Measurements from ENCODE around the gene COMT. TPM values are rescaled to one million over a fixed set of nuclear protein-coding genes. Genes with fewer than 3 reads are reported as not detected.

The COMT gene
- total RNA-seq, 3 donors from 2014 or later (not counting 1 experiment from before 2014, with no cell fraction given) = 37.5 to 56.2 (median 38.2) TPM

DNA sequence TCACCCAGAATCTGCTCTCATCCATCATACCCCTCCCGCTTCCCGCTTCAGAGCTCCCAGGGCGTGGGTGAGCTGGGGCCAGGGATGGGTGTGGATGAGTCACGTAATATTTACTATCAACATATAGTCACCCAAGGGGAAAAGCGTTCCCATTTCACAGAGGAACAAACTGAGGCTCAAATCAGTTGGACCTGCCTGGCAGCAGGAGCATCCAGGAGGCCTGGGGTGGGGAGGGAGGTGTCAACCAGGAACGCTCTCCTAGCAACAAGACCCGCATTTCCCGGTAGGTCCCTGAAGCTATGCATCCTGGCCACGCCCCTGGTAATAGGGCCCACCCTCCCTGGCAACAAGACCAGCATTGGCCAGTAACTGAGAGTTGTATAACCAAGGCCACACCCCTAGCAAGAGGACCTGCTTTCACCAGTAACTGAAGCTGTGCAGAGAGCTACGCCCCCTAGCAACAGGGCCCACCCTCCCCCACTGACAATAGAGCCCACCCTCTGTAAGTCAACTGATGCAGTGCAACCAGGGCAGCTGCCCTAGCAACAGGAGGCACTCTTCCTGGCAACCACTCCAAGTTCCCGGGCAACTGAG is 32.8 kb downstream of the COMT start:
- no peaks in the 10 kb centered on the region for H3K36me3 Mint-ChIP-seq
- peaks cover 40 to 53% of the 10 kb centered on the region in 2 donors for H3K4me1 Mint-ChIP-seq
- H3K27ac Mint-ChIP-seq = peak overlapping the region; percentile 91 to 92
- 35% methylated on average over 8 of the region's 11 CpGs for WGBS (ENCODE audit: insufficient coverage)
- no peak overlapping the region for H3K4me3 Mint-ChIP-seq
- TF ChIP-seq, protein P1, sequence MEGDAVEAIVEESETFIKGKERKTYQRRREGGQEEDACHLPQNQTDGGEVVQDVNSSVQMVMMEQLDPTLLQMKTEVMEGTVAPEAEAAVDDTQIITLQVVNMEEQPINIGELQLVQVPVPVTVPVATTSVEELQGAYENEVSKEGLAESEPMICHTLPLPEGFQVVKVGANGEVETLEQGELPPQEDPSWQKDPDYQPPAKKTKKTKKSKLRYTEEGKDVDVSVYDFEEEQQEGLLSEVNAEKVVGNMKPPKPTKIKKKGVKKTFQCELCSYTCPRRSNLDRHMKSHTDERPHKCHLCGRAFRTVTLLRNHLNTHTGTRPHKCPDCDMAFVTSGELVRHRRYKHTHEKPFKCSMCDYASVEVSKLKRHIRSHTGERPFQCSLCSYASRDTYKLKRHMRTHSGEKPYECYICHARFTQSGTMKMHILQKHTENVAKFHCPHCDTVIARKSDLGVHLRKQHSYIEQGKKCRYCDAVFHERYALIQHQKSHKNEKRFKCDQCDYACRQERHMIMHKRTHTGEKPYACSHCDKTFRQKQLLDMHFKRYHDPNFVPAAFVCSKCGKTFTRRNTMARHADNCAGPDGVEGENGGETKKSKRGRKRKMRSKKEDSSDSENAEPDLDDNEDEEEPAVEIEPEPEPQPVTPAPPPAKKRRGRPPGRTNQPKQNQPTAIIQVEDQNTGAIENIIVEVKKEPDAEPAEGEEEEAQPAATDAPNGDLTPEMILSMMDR (IDR thresholded peaks at IDR 0.05) = no peak
- peak; percentile 66 to 70 (median 68) for ATAC-seq
- Histone ChIP-seq H3K27me3 (ENCODE audit: control insufficient read depth, insufficient read depth, low read length) (no peaks in the 10 kb centered on the region), H3K36me3 (ENCODE audit: control insufficient read depth, insufficient read depth, low read length) (peaks cover 12% of the 10 kb centered on the region), H3K27ac (ENCODE audit: low read length) (peak overlapping the region; percentile 63), H3K9me3 (ENCODE audit: control insufficient read depth, insufficient read depth, low read length) (no peaks in the 10 kb centered on the region), H3K4me3 (ENCODE audit: low read length) (no peak overlapping the region), H3K4me1 (ENCODE audit: control insufficient read depth, insufficient read depth, low read length) (peaks cover 64% of the 10 kb centered on the region)
- H3K27me3 Mint-ChIP-seq (ENCODE audit: low read depth in 2 of 2) = no peaks in the 10 kb centered on the region
- H3K9me3 Mint-ChIP-seq = no peaks in the 10 kb centered on the region
- DNase-seq = peak; percentile 42 to 51
- intact Hi-C loops (cut with micrococcal nuclease) = loop anchor here (5.0 kb wide), 1 partner anchor 153 kb away; no protein-coding TSS in a partner anchor

DNA sequence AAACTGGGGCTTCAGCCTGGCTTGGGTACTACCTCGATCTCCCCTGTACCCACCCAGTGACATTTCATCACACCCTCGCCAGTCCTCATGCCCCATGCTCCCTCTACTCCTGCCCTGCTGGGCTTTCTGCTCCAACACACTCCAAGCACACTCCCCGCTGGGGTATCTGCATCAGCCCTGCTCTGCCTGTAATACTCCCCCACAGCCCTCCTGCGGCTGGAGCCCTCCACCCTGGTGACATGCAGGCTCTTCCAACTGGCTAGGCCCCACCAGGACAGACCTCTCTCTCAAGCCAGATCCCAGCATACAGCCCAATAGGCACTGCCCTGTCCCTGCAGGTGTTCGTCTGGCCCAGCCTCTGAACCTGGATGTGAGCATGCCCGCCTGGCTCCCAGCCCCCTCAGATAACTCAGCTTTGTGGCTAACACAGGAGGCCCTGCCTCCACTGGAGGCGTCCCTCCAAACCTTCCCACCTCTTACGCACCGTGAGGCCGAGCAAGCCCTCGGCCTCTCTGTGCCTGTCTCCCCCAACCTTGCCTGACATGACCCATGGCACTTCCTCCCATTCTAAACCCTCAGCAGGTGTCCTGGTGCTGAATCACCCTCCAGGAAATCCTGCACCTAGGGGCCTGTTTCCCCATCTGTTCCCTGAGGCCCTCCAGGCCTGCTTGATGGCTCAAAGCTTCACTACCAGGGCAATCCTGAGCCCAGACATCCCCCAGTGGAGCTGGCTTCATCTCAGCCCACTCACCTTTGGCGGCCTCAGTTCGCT is 33.5 kb downstream of the COMT start:
- H3K4me3 Mint-ChIP-seq = peak overlapping the region; percentile 87
- peak overlapping the region; percentile 63 for H3K27ac ChIP-seq (ENCODE audit: low read length)
- WGBS (ENCODE audit: insufficient coverage) = 35% methylated on average over 13 of the region's 13 CpGs

DNA sequence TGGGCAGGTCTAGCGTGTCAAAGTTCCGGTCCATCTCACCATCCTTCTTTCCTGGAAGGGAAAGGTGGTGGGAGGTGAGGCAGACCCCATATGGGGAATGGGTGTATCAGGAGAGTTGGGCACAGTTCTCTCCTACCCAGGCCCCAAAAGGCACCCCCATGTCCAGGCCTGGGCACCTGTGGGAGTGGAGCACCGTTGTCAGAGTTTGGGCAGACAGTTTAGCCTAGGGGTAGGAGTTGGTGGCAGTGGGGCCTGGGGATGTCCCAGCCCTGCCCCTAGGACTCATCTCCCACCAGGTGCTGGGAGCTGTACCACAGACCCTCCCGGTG is 34.1 kb downstream of the COMT start:
- no peaks in the 10 kb centered on the region for H3K9me3 Mint-ChIP-seq
- Histone ChIP-seq H3K27ac (ENCODE audit: low read length) (peak overlapping the region; percentile 63), H3K4me3 (ENCODE audit: low read length) (no peak overlapping the region), H3K4me1 (ENCODE audit: control insufficient read depth, insufficient read depth, low read length) (peaks cover 54% of the 10 kb centered on the region), H3K36me3 (ENCODE audit: control insufficient read depth, insufficient read depth, low read length) (peaks cover 11% of the 10 kb centered on the region), H3K27me3 (ENCODE audit: control insufficient read depth, insufficient read depth, low read length) (no peaks in the 10 kb centered on the region), H3K9me3 (ENCODE audit: control insufficient read depth, insufficient read depth, low read length) (no peaks in the 10 kb centered on the region)
- peak overlapping the region; percentile 87 for H3K4me3 Mint-ChIP-seq
- intact Hi-C loops (cut with micrococcal nuclease) = no loop called here
- peaks cover 36 to 49% of the 10 kb centered on the region in 2 donors for H3K4me1 Mint-ChIP-seq
- no peaks in the 10 kb centered on the region for H3K36me3 Mint-ChIP-seq
- peak overlapping the region; percentile 91 to 92 for H3K27ac Mint-ChIP-seq
- WGBS (ENCODE audit: insufficient coverage) = 81% methylated on average over 3 of the region's 4 CpGs
- no peak for DNase-seq
- no peak for ATAC-seq
- H3K27me3 Mint-ChIP-seq (ENCODE audit: low read depth in 2 of 2) = no peaks in the 10 kb centered on the region
- TF ChIP-seq, protein P1 (IDR thresholded peaks at IDR 0.05) = no peak

More for the DNA sequence above, 33.5 kb downstream of the COMT start:
- H3K27ac Mint-ChIP-seq = peak overlapping the region; percentile 91 to 92
- intact Hi-C loops (cut with micrococcal nuclease) = loop anchor here (5.0 kb wide), 1 partner anchor 152 kb away; no protein-coding TSS in a partner anchor
- DNase-seq (peak; percentile 18 to 28), ATAC-seq (peak; percentile 13 to 50 (median 43))
- TF ChIP-seq, protein P1 (IDR thresholded peaks at IDR 0.05) = no peak
- Histone ChIP-seq H3K4me1 (ENCODE audit: control insufficient read depth, insufficient read depth, low read length) (peaks cover 60% of the 10 kb centered on the region), H3K9me3 (ENCODE audit: control insufficient read depth, insufficient read depth, low read length) (no peaks in the 10 kb centered on the region), H3K4me3 (ENCODE audit: low read length) (no peak overlapping the region), H3K27me3 (ENCODE audit: control insufficient read depth, insufficient read depth, low read length) (no peaks in the 10 kb centered on the region), H3K36me3 (ENCODE audit: control insufficient read depth, insufficient read depth, low read length) (peaks cover 11% of the 10 kb centered on the region)
- no peaks in the 10 kb centered on the region for H3K36me3 Mint-ChIP-seq
- peaks cover 40 to 53% of the 10 kb centered on the region in 2 donors for H3K4me1 Mint-ChIP-seq
- no peaks in the 10 kb centered on the region for H3K9me3 Mint-ChIP-seq
- no peaks in the 10 kb centered on the region for H3K27me3 Mint-ChIP-seq (ENCODE audit: low read depth in 2 of 2)
